Mesothelial cell of epicardium (in vitro differentiated cells): Measurements from ENCODE around the gene MAMLD1. TPM values are rescaled to one million over a fixed set of nuclear protein-coding genes. Genes with fewer than 3 reads are reported as not detected.

Experiments
- DNase-seq, 2 experiments: peaks; one replicate each; pipeline ENCODE4 v3.0.0; 2021; ENCODE audit warnings: low spot score in 2 of 2; ENCODE audit not compliant: unreplicated experiment in 2 of 2
- H3K27ac Mint-ChIP-seq: 2 replicates; pipeline ENCODE4 v1.8.0; 2021; ENCODE audit warnings: mixed read lengths
- H3K27me3 Mint-ChIP-seq: 2 replicates; pipeline ENCODE4 v1.8.0; 2021; ENCODE audit warnings: low read depth, mixed read lengths
- H3K36me3 Mint-ChIP-seq: 2 replicates; pipeline ENCODE4 v1.8.0; 2021; ENCODE audit warnings: mixed read lengths
- H3K4me1 Mint-ChIP-seq: 2 replicates; pipeline ENCODE4 v1.8.0; 2021; ENCODE audit warnings: mixed read lengths
- H3K4me3 Mint-ChIP-seq: 2 replicates; pipeline ENCODE4 v1.8.0; 2021; ENCODE audit warnings: mild to moderate bottlenecking, moderate library complexity, mixed read lengths
- H3K9me3 Mint-ChIP-seq: 2 replicates; pipeline ENCODE4 v1.8.0; 2021; ENCODE audit warnings: mixed read lengths
- total RNA-seq: library from RNA; stranded (reverse); gene quantifications from 3 replicates; pipeline ENCODE4 v1.2.1, GENCODE V29; 2021
- TF ChIP-seq, protein P1 (sequence below): fragments of 200-600 bp; sonication (generic); IDR thresholded peaks from one replicate; pipeline ENCODE4 v1.5.0; 2021; ENCODE audit warnings: antibody characterized with exemption; ENCODE audit not compliant: unreplicated experiment

The MAMLD1 gene
- total RNA-seq, 1 donor from 2014 or later, result 1.4 TPM

DNA sequence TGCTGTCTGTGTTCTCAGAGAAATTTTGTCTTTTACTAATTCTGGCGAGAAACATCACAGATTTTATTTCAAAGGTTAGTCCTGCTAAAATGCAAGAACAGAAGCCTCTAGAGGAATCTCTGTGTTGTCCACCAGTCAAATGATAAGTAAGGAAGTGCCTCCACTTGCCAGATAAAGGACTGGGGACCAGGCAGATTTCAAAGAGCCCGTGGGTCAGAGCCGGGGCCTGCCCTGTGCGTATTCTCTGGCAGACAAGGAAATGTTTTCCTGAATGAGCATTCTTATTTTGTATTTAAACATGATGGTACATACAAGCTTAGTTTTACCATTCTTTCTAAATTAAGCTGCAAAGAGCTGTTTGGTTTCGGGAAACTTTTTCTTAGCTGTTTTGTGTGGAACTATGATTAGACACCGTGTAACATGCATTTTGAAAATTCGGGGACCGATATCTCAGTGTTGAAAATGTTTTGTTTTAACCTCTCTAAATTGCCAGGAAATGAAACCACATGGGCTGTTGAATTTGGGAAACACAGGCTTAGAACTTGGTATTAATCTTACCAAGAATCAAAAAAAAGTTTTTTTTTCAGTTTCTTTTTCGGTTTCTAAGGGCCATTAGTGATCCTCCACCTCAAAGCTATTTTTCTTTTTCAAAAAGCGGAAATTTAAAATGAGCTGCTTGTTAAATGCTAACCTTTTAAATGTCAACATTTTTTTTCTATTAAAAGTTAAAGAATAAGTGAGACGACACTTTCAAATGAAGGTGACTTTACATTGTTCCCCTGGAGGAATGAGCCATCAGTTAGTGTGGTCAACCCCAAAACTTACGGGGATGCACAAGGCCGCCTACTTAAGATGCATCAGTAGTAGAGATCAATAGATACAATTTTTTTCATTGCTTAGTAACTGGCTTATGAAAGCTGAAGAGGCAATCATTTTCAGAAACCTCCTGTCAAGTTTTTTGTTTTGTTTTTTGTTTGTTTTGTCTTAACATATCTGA lies 115.7 kb downstream of the MAMLD1 start:
- no peak for DNase-seq
- no peaks in the 10 kb centered on the region for H3K27me3 Mint-ChIP-seq
- no peak overlapping the region for H3K27ac Mint-ChIP-seq
- TF ChIP-seq, protein P1, sequence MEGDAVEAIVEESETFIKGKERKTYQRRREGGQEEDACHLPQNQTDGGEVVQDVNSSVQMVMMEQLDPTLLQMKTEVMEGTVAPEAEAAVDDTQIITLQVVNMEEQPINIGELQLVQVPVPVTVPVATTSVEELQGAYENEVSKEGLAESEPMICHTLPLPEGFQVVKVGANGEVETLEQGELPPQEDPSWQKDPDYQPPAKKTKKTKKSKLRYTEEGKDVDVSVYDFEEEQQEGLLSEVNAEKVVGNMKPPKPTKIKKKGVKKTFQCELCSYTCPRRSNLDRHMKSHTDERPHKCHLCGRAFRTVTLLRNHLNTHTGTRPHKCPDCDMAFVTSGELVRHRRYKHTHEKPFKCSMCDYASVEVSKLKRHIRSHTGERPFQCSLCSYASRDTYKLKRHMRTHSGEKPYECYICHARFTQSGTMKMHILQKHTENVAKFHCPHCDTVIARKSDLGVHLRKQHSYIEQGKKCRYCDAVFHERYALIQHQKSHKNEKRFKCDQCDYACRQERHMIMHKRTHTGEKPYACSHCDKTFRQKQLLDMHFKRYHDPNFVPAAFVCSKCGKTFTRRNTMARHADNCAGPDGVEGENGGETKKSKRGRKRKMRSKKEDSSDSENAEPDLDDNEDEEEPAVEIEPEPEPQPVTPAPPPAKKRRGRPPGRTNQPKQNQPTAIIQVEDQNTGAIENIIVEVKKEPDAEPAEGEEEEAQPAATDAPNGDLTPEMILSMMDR, result no peak
- peaks cover 10% of the 10 kb centered on the region for H3K9me3 Mint-ChIP-seq
- H3K4me3 Mint-ChIP-seq, result no peak overlapping the region
- peaks cover 4% of the 10 kb centered on the region for H3K4me1 Mint-ChIP-seq
- H3K36me3 Mint-ChIP-seq, result no peaks in the 10 kb centered on the region

GRCh38 chrX:150482537-150483206 lies 119.6 kb downstream of the MAMLD1 start:
- H3K27me3 Mint-ChIP-seq, result peaks cover 2% of the 10 kb centered on the region

DNA sequence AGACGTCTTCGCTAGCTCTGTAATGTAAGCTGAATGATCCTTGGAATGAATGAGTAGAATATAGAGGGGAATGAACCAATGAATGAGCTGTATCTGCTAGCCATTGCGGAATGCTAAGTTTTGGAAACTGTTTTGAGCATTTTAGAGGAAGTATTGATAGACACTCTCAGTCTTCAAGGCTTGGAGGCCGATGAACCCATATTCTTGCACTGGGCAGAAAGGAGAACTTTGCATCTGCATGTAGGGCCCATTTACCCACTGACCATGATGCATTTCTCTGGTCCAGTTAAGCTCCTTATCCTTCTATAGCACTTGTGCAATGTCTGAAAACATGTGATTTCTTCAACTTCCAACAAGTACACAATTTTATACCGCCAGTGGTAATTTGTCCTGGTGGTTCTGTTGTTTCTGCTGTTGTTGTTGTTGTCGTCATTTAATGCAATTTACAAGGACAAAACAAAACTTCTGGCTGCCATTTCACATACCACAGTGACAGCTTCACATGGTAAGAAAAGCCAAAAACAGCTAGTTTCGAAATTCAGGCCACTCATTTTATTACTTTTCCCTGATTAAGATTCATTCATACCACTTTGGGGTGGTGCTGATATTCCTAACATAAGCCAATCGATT lies 120.4 kb downstream of the MAMLD1 start:
- Mint-ChIP-seq H3K36me3 (no peaks in the 10 kb centered on the region), H3K9me3 (peaks cover 21% of the 10 kb centered on the region), H3K4me3 (no peak overlapping the region), H3K4me1 (no peaks in the 10 kb centered on the region), H3K27ac (no peak overlapping the region), H3K27me3 (peaks cover 5% of the 10 kb centered on the region)
- TF ChIP-seq, protein P1, result no peak
- no peak for DNase-seq

More at GRCh38 chrX:150482537-150483206, 119.6 kb downstream of the MAMLD1 start:
- H3K27ac Mint-ChIP-seq, result no peak overlapping the region
- TF ChIP-seq, protein P1, result no peak
- no peak for DNase-seq
- H3K4me3 Mint-ChIP-seq, result no peak overlapping the region
- no peaks in the 10 kb centered on the region for H3K36me3 Mint-ChIP-seq
- H3K9me3 Mint-ChIP-seq, result peaks cover 21% of the 10 kb centered on the region
- no peaks in the 10 kb centered on the region for H3K4me1 Mint-ChIP-seq

- Mint-ChIP-seq H3K9me3 (peaks cover 40% of the 10 kb centered on the region), H3K4me3 (no peak overlapping the region), H3K36me3 (no peaks in the 10 kb centered on the region), H3K4me1 (no peaks in the 10 kb centered on the region), H3K27ac (no peak overlapping the region), H3K27me3 (peaks cover 5% of the 10 kb centered on the region)
- TF ChIP-seq, protein P1, result no peak
- no peak for DNase-seq
These were observed 122.9 kb downstream of the MAMLD1 start for GRCh38 chrX:150486011-150486410.

DNA sequence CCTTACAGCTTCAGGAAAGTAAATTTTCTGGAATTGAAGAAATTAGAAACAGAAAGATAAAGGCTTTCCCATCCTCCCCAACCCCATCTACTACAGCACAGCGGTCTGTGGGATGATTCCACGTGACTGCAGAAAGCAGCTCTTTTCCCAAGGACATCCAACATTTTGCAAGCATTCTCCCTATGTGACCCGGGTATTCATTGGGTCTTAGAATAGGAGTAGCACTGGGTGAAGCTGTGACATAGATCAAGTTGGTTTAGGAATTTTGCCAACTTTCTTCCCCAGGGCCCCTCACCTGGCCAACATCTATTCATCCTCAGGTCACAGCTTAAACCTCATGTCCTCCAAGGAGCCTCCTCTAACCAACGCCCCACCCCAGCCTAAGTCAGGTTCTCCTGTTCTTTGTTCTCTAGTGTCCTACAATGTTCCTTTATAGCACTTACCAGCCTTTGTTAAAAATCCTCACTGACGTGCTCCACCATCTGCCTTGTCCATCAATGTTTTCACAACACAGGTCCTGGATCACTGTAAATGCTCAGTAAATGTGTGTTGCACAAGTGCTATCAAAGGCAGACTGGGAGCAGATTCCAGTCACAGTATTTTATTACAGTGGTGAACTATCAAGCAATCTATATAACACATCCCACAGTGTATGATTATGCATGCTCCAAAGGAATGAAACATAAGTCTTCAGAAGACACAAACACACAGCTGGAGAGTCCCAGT lies 124.4 kb downstream of the MAMLD1 start:
- Mint-ChIP-seq H3K4me1 (no peaks in the 10 kb centered on the region), H3K27me3 (peaks cover 8% of the 10 kb centered on the region), H3K9me3 (peaks cover 37% of the 10 kb centered on the region), H3K36me3 (no peaks in the 10 kb centered on the region), H3K27ac (no peak overlapping the region), H3K4me3 (no peak overlapping the region)
- TF ChIP-seq, protein P1, result no peak
- DNase-seq, result no peak
